ENCODE measurements around the gene CACNB2.

- TF ChIP-seq MAX (IDR thresholded peaks at IDR 0.05; ENCODE audit: low read depth, low read length): no peak
- no peak for TF ChIP-seq POLR2A (IDR thresholded peaks at IDR 0.05; ENCODE audit: extremely low read depth, insufficient read length)
- TF ChIP-seq MYC (IDR thresholded peaks at IDR 0.05; ENCODE audit: low read depth, low read length): no peak
- TF ChIP-seq CTCF (IDR thresholded peaks at IDR 0.05; ENCODE audit: low read depth, low read length): no peak
These were observed 84.6 kb downstream of the CACNB2 start for GRCh38 chr10:18224626-18225445.

All from NB4 (cell line).